KMS-11 (cell line): ENCODE measurements around the gene KIF26A.

ENCODE experiments used
- H2AFZ ChIP-seq: fragments of 200-600 bp; sonication (generic); 2 replicates; pipeline ENCODE4 v1.6.1; 2016; ENCODE audit warnings: antibody characterized with exemption, mixed run types, low read depth
- H3K27ac ChIP-seq: fragments of 200-600 bp; sonication (generic); 2 replicates; pipeline ENCODE4 v1.6.1; 2016; ENCODE audit warnings: mild to moderate bottlenecking, mixed run types
- H3K27me3 ChIP-seq: fragments of 200-600 bp; sonication (generic); 2 replicates; pipeline ENCODE4 v1.6.1; 2017; ENCODE audit warnings: mild to moderate bottlenecking, low read depth, mixed run types, moderate library complexity; ENCODE audit not compliant: insufficient read depth
- H3K36me3 ChIP-seq: fragments of 200-600 bp; sonication (generic); 2 replicates; pipeline ENCODE4 v1.6.1; 2017; ENCODE audit warnings: mild to moderate bottlenecking, mixed run types; ENCODE audit not compliant: insufficient read depth
- H3K4me1 ChIP-seq: fragments of 200-600 bp; sonication (generic); 2 replicates; pipeline ENCODE4 v1.6.1; 2016; ENCODE audit warnings: mild to moderate bottlenecking, low read depth, mixed run types; ENCODE audit not compliant: poor library complexity, severe bottlenecking
- H3K4me2 ChIP-seq: fragments of 200-600 bp; sonication (generic); 2 replicates; pipeline ENCODE4 v1.7.0; 2016; ENCODE audit warnings: mild to moderate bottlenecking, mixed run types
- H3K4me3 ChIP-seq: fragments of 200-600 bp; sonication (generic); IDR thresholded peaks from 2 replicates; pipeline ENCODE4 v1.6.1; 2017; ENCODE audit warnings: low read depth, low read length, mixed read lengths; ENCODE audit not compliant: insufficient read depth
- H3K79me2 ChIP-seq: fragments of 200-600 bp; sonication (generic); 2 replicates; pipeline ENCODE4 v1.6.1; 2016; ENCODE audit warnings: low read depth, mixed run types; ENCODE audit not compliant: insufficient read depth
- H3K9ac ChIP-seq: fragments of 200-600 bp; sonication (generic); 2 replicates; pipeline ENCODE4 v1.6.1; 2016; ENCODE audit warnings: mild to moderate bottlenecking, mixed run types
- H4K20me1 ChIP-seq: fragments of 200-600 bp; sonication (generic); 2 replicates; pipeline ENCODE4 v1.6.1; 2016; ENCODE audit warnings: mild to moderate bottlenecking, mixed run types; ENCODE audit not compliant: insufficient read depth
- TF ChIP-seq, protein P1 (sequence below): fragments of 200-600 bp; sonication (generic); conservative IDR thresholded peaks from 2 replicates; pipeline ENCODE4 v1.6.1; 2017; ENCODE audit warnings: low read depth, mild to moderate bottlenecking, antibody characterized with exemption, low read length, moderate library complexity, mixed read lengths

Gene KIF26A

GRCh38 chr14:104107611-104108569, 30.5 kb upstream of the KIF26A start:
- TF ChIP-seq, protein P1, sequence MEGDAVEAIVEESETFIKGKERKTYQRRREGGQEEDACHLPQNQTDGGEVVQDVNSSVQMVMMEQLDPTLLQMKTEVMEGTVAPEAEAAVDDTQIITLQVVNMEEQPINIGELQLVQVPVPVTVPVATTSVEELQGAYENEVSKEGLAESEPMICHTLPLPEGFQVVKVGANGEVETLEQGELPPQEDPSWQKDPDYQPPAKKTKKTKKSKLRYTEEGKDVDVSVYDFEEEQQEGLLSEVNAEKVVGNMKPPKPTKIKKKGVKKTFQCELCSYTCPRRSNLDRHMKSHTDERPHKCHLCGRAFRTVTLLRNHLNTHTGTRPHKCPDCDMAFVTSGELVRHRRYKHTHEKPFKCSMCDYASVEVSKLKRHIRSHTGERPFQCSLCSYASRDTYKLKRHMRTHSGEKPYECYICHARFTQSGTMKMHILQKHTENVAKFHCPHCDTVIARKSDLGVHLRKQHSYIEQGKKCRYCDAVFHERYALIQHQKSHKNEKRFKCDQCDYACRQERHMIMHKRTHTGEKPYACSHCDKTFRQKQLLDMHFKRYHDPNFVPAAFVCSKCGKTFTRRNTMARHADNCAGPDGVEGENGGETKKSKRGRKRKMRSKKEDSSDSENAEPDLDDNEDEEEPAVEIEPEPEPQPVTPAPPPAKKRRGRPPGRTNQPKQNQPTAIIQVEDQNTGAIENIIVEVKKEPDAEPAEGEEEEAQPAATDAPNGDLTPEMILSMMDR, result no peak
- Histone ChIP-seq H3K79me2 (no peaks in the 10 kb centered on the region), H2AFZ (no peak overlapping the region), H3K27ac (no peak overlapping the region), H3K4me3 (no peak overlapping the region), H3K27me3 (peaks cover 16% of the 10 kb centered on the region; the same call in 1 of the 2 replicates), H4K20me1 (no peaks in the 10 kb centered on the region), H3K9ac (no peak overlapping the region), H3K36me3 (no peaks in the 10 kb centered on the region), H3K4me2 (no peak overlapping the region), H3K4me1 (no peaks in the 10 kb centered on the region)

- Histone ChIP-seq H3K27me3 (peaks cover 12% of the 10 kb centered on the region; the same call in 1 of the 2 replicates), H3K79me2 (no peaks in the 10 kb centered on the region), H3K9ac (no peak overlapping the region), H2AFZ (no peak overlapping the region), H3K27ac (no peak overlapping the region), H4K20me1 (no peaks in the 10 kb centered on the region), H3K36me3 (no peaks in the 10 kb centered on the region), H3K4me2 (no peak overlapping the region), H3K4me1 (no peaks in the 10 kb centered on the region), H3K4me3 (no peak overlapping the region)
- TF ChIP-seq, protein P1, result no peak
These were observed 29.5 kb upstream of the KIF26A start for GRCh38 chr14:104108570-104109541.

GRCh38 chr14:104109731-104110361, 28.5 kb upstream of the KIF26A start:
- no peaks in the 10 kb centered on the region for H3K36me3 ChIP-seq
- H3K4me2 ChIP-seq, result no peak overlapping the region
- H2AFZ ChIP-seq, result no peak overlapping the region
- H3K79me2 ChIP-seq, result no peaks in the 10 kb centered on the region
- no peak overlapping the region for H3K9ac ChIP-seq
- no peak overlapping the region for H3K4me3 ChIP-seq
- peaks cover 10% of the 10 kb centered on the region; the same call in 1 of the 2 replicates for H3K27me3 ChIP-seq
- TF ChIP-seq, protein P1, result no peak
- H3K27ac ChIP-seq, result no peak overlapping the region
- H4K20me1 ChIP-seq, result no peaks in the 10 kb centered on the region
- no peaks in the 10 kb centered on the region for H3K4me1 ChIP-seq
